ENCODE data around the gene BMPR1B.

DNA sequence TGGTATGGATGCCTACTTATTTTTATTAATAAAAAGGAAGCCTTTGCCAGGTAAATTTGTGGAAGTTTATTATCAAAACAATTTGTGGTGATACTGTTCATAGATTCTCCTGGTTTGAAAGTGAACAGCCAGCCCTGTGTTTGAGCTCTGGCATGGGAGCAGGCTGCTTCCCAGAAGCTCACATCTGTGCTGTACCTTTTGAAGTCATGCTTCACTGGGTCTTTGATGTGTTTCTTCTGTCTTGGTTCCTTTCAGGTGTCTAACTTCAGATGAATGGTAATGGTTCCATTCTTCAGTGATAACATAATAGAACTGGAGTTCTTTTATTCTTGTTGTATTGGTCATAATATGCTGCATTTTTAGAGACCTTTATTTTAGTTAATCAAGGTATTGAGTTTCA, 85.5 kb downstream of the BMPR1B start:
- TF ChIP-seq YY1 (tag by site-specific recombination; IDR thresholded peaks at IDR 0.05) (no peak), ZNF76 (tag by site-specific recombination; IDR thresholded peaks at IDR 0.05; ENCODE audit: borderline replicate concordance, low read depth) (no peak), PRDM2 (tag by site-specific recombination; IDR thresholded peaks at IDR 0.05; ENCODE audit: borderline replicate concordance) (no peak), ZSCAN30 (tag by site-specific recombination; IDR thresholded peaks at IDR 0.05) (no peak), ZNF324 (tag by site-specific recombination; IDR thresholded peaks at IDR 0.05) (no peak), ZBTB20 (tag by site-specific recombination; IDR thresholded peaks at IDR 0.05) (no peak), ZNF701 (tag by site-specific recombination; IDR thresholded peaks at IDR 0.05) (no peak), PATZ1 (tag by site-specific recombination; IDR thresholded peaks at IDR 0.05) (no peak), ZNF791 (tag by site-specific recombination; IDR thresholded peaks at IDR 0.05) (no peak), ZNF248 (tag by site-specific recombination; IDR thresholded peaks at IDR 0.05) (no peak), ZNF501 (tag by site-specific recombination; IDR thresholded peaks at IDR 0.05) (no peak)
- TF ChIP-seq, protein P1, sequence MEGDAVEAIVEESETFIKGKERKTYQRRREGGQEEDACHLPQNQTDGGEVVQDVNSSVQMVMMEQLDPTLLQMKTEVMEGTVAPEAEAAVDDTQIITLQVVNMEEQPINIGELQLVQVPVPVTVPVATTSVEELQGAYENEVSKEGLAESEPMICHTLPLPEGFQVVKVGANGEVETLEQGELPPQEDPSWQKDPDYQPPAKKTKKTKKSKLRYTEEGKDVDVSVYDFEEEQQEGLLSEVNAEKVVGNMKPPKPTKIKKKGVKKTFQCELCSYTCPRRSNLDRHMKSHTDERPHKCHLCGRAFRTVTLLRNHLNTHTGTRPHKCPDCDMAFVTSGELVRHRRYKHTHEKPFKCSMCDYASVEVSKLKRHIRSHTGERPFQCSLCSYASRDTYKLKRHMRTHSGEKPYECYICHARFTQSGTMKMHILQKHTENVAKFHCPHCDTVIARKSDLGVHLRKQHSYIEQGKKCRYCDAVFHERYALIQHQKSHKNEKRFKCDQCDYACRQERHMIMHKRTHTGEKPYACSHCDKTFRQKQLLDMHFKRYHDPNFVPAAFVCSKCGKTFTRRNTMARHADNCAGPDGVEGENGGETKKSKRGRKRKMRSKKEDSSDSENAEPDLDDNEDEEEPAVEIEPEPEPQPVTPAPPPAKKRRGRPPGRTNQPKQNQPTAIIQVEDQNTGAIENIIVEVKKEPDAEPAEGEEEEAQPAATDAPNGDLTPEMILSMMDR (tag by site-specific recombination; IDR thresholded peaks at IDR 0.05): no peak

All from HEK293 (cell line).